ENCODE results near the gene GRPEL1. TPM values are rescaled to one million over a fixed set of nuclear protein-coding genes. Genes with fewer than 3 reads are reported as not detected.

Gene GRPEL1
- polyA plus RNA-seq, 1 of the 3 experiments (the other 2 are of a cell fraction), result 29.8 TPM

DNA sequence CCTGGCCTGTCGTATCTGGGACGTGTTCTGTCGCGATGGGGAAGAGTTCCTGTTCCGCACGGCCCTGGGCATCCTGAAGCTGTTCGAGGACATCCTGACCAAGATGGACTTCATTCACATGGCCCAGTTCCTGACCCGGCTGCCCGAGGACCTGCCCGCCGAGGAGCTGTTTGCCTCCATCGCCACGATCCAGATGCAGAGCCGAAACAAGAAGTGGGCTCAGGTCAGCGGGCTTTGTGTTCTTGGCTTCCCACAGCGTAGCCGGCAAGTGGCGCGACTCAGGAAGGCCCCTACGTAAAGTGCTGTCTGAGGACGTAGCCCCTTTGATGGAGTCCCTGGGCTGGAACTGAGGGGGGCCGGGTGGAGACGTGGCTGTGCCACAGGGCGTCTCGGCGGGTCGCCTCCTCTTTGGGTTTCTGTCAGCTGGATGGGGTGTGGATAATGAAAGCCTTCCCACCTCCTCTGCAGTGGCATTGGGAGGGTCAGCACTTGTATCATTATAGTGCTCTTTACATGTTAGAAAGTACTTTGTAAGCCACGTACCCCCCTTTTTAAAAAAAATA lies 42.7 kb downstream of the GRPEL1 start:
- no peak for DNase-seq
- H3F3A ChIP-seq (replicated peaks; ENCODE audit: insufficient read depth), result no peaks in the 10 kb centered on the region
- H3K79me2 ChIP-seq (ENCODE audit: insufficient read depth), result no peaks in the 10 kb centered on the region; the same call in 1 of the 2 replicates
- TF ChIP-seq GABPA (IDR thresholded peaks at IDR 0.05; ENCODE audit: low read depth) (no peak), NRF1 (IDR thresholded peaks at IDR 0.05; ENCODE audit: low read depth, low read length) (no peak), TEAD4 (IDR thresholded peaks at IDR 0.05; ENCODE audit: borderline replicate concordance, insufficient read depth) (no peak), FOXM1 (IDR thresholded peaks at IDR 0.05; ENCODE audit: low read depth) (no peak), ELF1 (IDR thresholded peaks at IDR 0.05) (no peak), PBX3 (IDR thresholded peaks at IDR 0.05) (no peak), REST (IDR thresholded peaks at IDR 0.05; ENCODE audit: low read depth, low read length) (no peak), RAD21 (IDR thresholded peaks at IDR 0.05; ENCODE audit: low read length) (no peak), YY1 (IDR thresholded peaks at IDR 0.05; ENCODE audit: low read depth) (no peak), GATA2 (CRISPR knock-in tag; IDR thresholded peaks at IDR 0.05) (no peak)
- H3K27me3 ChIP-seq (ENCODE audit: insufficient read depth), result no peaks in the 10 kb centered on the region
- ChIA-PET POLR2A (no interaction called here), CTCF (no interaction called here)
- H3K4me2 ChIP-seq, result no peak overlapping the region
- no peak overlapping the region for H3K27ac ChIP-seq (ENCODE audit: low read depth in 2 of 2, low read length in 1 of 2)
- WGBS (ENCODE audit: low lambda C conversion rate), result 95% methylated on average over 20 of the region's 28 CpGs
- peaks cover 6 to 9% of the 10 kb centered on the region in 2 experiments for H3K36me3 ChIP-seq (replicated peaks in 1 of 2; ENCODE audit: control insufficient read depth in 1 of 2, insufficient read depth in 2 of 2, low read length in 1 of 2)
- H3K4me1 ChIP-seq (ENCODE audit: control insufficient read depth in 1 of 2, insufficient read depth in 2 of 2, low read depth in 1 of 2, low read length in 1 of 2), result peaks cover 0 to 6% of the 10 kb centered on the region in 2 experiments; a peak in 1 of 4 replicates
- H2AFZ ChIP-seq (ENCODE audit: low read depth), result no peak overlapping the region
- no peaks in the 10 kb centered on the region for H4K20me1 ChIP-seq (ENCODE audit: insufficient read depth)
- H3K9ac ChIP-seq, result no peak overlapping the region
- no peak overlapping the region for H3K4me3 ChIP-seq (ENCODE audit: low read depth in 2 of 2, low read length in 1 of 2)
- H3K9me3 ChIP-seq, result no peaks in the 10 kb centered on the region
- no peaks in the 10 kb centered on the region for H3K9me2 ChIP-seq

- no peak overlapping the region for H3K4me3 ChIP-seq (ENCODE audit: low read depth in 2 of 2, low read length in 1 of 2)
- H3K9ac ChIP-seq, result no peak overlapping the region
- POLR2A ChIA-PET, result no interaction called here
- H3K4me2 ChIP-seq, result no peak overlapping the region
- H3K9me3 ChIP-seq, result no peaks in the 10 kb centered on the region
- H3K79me2 ChIP-seq (ENCODE audit: insufficient read depth), result no peaks in the 10 kb centered on the region; the same call in 1 of the 2 replicates
- no peak overlapping the region for H3K27ac ChIP-seq (ENCODE audit: low read depth in 2 of 2, low read length in 1 of 2)
- H3F3A ChIP-seq (replicated peaks; ENCODE audit: insufficient read depth), result no peaks in the 10 kb centered on the region
- TF ChIP-seq TCF12 (IDR thresholded peaks at IDR 0.05), result no peak
- TF ChIP-seq RXRA (IDR thresholded peaks at IDR 0.05; ENCODE audit: borderline replicate concordance, low read depth), result no peak
- H3K36me3 ChIP-seq (replicated peaks in 1 of 2; ENCODE audit: control insufficient read depth in 1 of 2, insufficient read depth in 2 of 2, low read length in 1 of 2), result peaks cover 5 to 9% of the 10 kb centered on the region in 2 experiments
- DNase-seq, result no peak
- 96% methylated on average over 5 of the region's 19 CpGs for WGBS (ENCODE audit: low lambda C conversion rate)
- CTCF ChIA-PET, result interaction anchor here (1.0 to 1.3 kb wide), 2 partner anchors 18 to 33 kb away, joined by 4 read pairs; partner anchors contain the start of gene TADA2B
- H4K20me1 ChIP-seq (ENCODE audit: insufficient read depth), result no peaks in the 10 kb centered on the region
- H2AFZ ChIP-seq (ENCODE audit: low read depth), result no peak overlapping the region
- H3K4me1 ChIP-seq (ENCODE audit: control insufficient read depth in 1 of 2, insufficient read depth in 2 of 2, low read depth in 1 of 2, low read length in 1 of 2), result peaks cover 0 to 6% of the 10 kb centered on the region in 2 experiments; a peak in 1 of 4 replicates
- no peaks in the 10 kb centered on the region for H3K9me2 ChIP-seq
- no peaks in the 10 kb centered on the region for H3K27me3 ChIP-seq (ENCODE audit: insufficient read depth)
Observed at GRCh38 chr4:7024336-7024890, 43.5 kb downstream of the GRPEL1 start.

All from SK-N-SH (cell line).